Measurements from ENCODE around the gene DBR1. TPM values are rescaled to one million over a fixed set of nuclear protein-coding genes. Genes with fewer than 3 reads are reported as not detected.
A peak's percentile ranks its signal among the peaks of the same experiment; 100 is the strongest.

The DBR1 gene
- total and polyA plus RNA-seq, 9 of the 15 experiments (the other 6 are each of a cell fraction or from before 2014, with no cell fraction given), result 2.7 to 14.1 (median 10.9) TPM

DNA sequence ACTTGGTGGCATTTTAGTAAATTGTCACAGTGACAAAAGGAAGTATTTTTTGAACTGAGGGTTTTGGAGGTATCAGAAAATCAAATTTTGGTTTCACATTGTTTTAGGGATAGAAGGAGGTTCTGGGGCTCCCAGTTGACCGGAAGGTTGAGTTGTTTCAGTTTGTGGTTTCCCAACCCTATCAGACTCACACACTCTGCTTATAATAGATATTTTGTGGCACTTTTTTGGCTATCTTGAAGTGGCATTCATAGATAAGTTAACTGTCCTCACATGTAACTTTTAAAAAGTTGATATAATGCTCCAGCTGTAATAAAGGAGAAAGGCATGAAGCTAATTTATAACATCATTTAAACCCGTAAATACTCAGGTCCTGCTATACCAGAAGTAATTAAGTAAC is 25.1 kb upstream of the DBR1 start (continued):
- TF ChIP-seq FOXM1 (IDR thresholded peaks at IDR 0.05; ENCODE audit: low read depth) (peak; percentile 89), FOXM1 (CRISPR knock-in tag; IDR thresholded peaks at IDR 0.05; ENCODE audit: low read depth) (no peak), MYBL2 (IDR thresholded peaks at IDR 0.05; ENCODE audit: low read depth) (peak; percentile 57; the same call in 1 of the 2 replicates), MYBL2 (CRISPR knock-in tag; IDR thresholded peaks at IDR 0.05; ENCODE audit: borderline replicate concordance) (no peak), ZKSCAN8 (CRISPR knock-in tag; IDR thresholded peaks at IDR 0.05) (0 out of 2 replicates have a peak, but pooled peaks have one; percentile 32), POLR3A (IDR thresholded peaks at IDR 0.05; ENCODE audit: borderline replicate concordance, extremely low read depth, insufficient read depth, insufficient read length) (no peak), ATF7 (IDR thresholded peaks at IDR 0.05) (no peak), NFE2 (IDR thresholded peaks at IDR 0.05; ENCODE audit: low read depth) (no peak), CBX3 (IDR thresholded peaks at IDR 0.05; ENCODE audit: borderline replicate concordance in 1 of 2, low read length in 2 of 2) (0 out of 3 replicates have a peak, but pooled peaks of 1 of the 2 experiments have one; percentile 24), LEF1 (IDR thresholded peaks at IDR 0.05) (peak; percentile 83), NCOA1 (IDR thresholded peaks at IDR 0.05; ENCODE audit: low read depth) (peak; percentile 79), TBL1XR1 (IDR thresholded peaks at IDR 0.05; ENCODE audit: low read length in 2 of 2) (peak in 1 of 2 experiments; percentile 87; a peak in 2 of 4 replicates), TCFL5 (CRISPR knock-in tag; conservative IDR thresholded peaks at IDR 0.05) (no peak), KDM1A (IDR thresholded peaks at IDR 0.05) (peak; percentile 80 to 84), TEAD4 (IDR thresholded peaks at IDR 0.05; ENCODE audit: low read length) (peak; percentile 99), TEAD4 (CRISPR knock-in tag; IDR thresholded peaks at IDR 0.05; ENCODE audit: borderline replicate concordance) (no peak), KLF16 (IDR thresholded peaks at IDR 0.05) (peak; percentile 92), NFIC (IDR thresholded peaks at IDR 0.05) (peak; percentile 74), ZNF766 (CRISPR knock-in tag; conservative IDR thresholded peaks at IDR 0.05) (peak; percentile 77; the same call in 1 of the 2 replicates), SOX6 (IDR thresholded peaks at IDR 0.05) (peak; percentile 90)
- TF ChIP-seq, protein P1, sequence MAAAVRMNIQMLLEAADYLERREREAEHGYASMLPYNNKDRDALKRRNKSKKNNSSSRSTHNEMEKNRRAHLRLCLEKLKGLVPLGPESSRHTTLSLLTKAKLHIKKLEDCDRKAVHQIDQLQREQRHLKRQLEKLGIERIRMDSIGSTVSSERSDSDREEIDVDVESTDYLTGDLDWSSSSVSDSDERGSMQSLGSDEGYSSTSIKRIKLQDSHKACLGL (CRISPR knock-in tag; IDR thresholded peaks at IDR 0.05; ENCODE audit: borderline replicate concordance, poor library complexity, severe bottlenecking), result no peak
- TF ChIP-seq, protein P2, sequence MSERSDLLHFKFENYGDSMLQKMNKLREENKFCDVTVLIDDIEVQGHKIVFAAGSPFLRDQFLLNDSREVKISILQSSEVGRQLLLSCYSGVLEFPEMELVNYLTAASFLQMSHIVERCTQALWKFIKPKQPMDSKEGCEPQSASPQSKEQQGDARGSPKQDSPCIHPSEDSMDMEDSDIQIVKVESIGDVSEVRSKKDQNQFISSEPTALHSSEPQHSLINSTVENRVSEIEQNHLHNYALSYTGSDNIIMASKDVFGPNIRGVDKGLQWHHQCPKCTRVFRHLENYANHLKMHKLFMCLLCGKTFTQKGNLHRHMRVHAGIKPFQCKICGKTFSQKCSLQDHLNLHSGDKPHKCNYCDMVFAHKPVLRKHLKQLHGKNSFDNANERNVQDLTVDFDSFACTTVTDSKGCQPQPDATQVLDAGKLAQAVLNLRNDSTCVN (CRISPR knock-in tag; IDR thresholded peaks at IDR 0.05), result no peak
- TF ChIP-seq, protein P3, sequence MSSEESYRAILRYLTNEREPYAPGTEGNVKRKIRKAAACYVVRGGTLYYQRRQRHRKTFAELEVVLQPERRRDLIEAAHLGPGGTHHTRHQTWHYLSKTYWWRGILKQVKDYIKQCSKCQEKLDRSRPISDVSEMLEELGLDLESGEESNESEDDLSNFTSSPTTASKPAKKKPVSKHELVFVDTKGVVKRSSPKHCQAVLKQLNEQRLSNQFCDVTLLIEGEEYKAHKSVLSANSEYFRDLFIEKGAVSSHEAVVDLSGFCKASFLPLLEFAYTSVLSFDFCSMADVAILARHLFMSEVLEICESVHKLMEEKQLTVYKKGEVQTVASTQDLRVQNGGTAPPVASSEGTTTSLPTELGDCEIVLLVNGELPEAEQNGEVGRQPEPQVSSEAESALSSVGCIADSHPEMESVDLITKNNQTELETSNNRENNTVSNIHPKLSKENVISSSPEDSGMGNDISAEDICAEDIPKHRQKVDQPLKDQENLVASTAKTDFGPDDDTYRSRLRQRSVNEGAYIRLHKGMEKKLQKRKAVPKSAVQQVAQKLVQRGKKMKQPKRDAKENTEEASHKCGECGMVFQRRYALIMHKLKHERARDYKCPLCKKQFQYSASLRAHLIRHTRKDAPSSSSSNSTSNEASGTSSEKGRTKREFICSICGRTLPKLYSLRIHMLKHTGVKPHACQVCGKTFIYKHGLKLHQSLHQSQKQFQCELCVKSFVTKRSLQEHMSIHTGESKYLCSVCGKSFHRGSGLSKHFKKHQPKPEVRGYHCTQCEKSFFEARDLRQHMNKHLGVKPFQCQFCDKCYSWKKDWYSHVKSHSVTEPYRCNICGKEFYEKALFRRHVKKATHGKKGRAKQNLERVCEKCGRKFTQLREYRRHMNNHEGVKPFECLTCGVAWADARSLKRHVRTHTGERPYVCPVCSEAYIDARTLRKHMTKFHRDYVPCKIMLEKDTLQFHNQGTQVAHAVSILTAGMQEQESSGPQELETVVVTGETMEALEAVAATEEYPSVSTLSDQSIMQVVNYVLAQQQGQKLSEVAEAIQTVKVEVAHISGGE (CRISPR knock-in tag; IDR thresholded peaks at IDR 0.05), result peak in 1 of 3 experiments; percentile 50; a peak in 2 of 6 replicates
- TF ChIP-seq, protein P4, sequence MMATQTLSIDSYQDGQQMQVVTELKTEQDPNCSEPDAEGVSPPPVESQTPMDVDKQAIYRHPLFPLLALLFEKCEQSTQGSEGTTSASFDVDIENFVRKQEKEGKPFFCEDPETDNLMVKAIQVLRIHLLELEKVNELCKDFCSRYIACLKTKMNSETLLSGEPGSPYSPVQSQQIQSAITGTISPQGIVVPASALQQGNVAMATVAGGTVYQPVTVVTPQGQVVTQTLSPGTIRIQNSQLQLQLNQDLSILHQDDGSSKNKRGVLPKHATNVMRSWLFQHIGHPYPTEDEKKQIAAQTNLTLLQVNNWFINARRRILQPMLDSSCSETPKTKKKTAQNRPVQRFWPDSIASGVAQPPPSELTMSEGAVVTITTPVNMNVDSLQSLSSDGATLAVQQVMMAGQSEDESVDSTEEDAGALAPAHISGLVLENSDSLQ (IDR thresholded peaks at IDR 0.05), result no peak

Measured in K562 (cell line).